ENCODE data around the gene NHERF2.
A peak's percentile ranks its signal among the peaks of the same experiment; 100 is the strongest.

NHERF2 gene

GRCh38 chr16:2026461-2027023, at the start of gene NHERF2:
Gene NHERF2 (plus strand): TSS chr16:2026902. CDS start chr16:2027006, 104 bp downstream.
- no peak for DNase-seq (ENCODE audit: low spot score)

GRCh38 chr16:1976951-1977874, 49.5 kb upstream of the NHERF2 start:
- no peak for DNase-seq (ENCODE audit: low spot score)

GRCh38 chr16:1977875-1978268, 48.8 kb upstream of the NHERF2 start:
- no peak for DNase-seq (ENCODE audit: low spot score)

GRCh38 chr16:1978476-1979120, 48.1 kb upstream of the NHERF2 start:
- no peak for DNase-seq (ENCODE audit: low spot score)

- DNase-seq (ENCODE audit: low spot score): peak; percentile 64
Measured at GRCh38 chr16:1979271-1980029, 47.3 kb upstream of the NHERF2 start.

GRCh38 chr16:1980030-1980769, 46.5 kb upstream of the NHERF2 start:
- no peak for DNase-seq (ENCODE audit: low spot score)

- no peak for DNase-seq (ENCODE audit: low spot score)
Measured at GRCh38 chr16:1980770-1981087, 46.0 kb upstream of the NHERF2 start.

GRCh38 chr16:1981398-1981836, 45.3 kb upstream of the NHERF2 start, which contains the start of gene NOXO1:
Gene NOXO1 (minus strand): TSS chr16:1981469. CDS start chr16:1981179, 290 bp downstream.
- DNase-seq (ENCODE audit: low spot score): no peak

- DNase-seq (ENCODE audit: low spot score): no peak
Measured at GRCh38 chr16:1982013-1982433, 44.7 kb upstream of the NHERF2 start.

GRCh38 chr16:1982991-1983543, 43.6 kb upstream of the NHERF2 start:
- no peak for DNase-seq (ENCODE audit: low spot score)

- peak; percentile 98 for DNase-seq (ENCODE audit: low spot score)
Measured at GRCh38 chr16:1983544-1984346, 43.0 kb upstream of the NHERF2 start, which contains the start of gene GFER. Gene GFER (plus strand): TSS chr16:1984193. CDS start chr16:1984219, 26 bp downstream.

- peak; percentile 72 for DNase-seq (ENCODE audit: low spot score)
Measured at GRCh38 chr16:1984347-1985225, 42.1 kb upstream of the NHERF2 start.

GRCh38 chr16:1985466-1986150, 41.1 kb upstream of the NHERF2 start:
- DNase-seq (ENCODE audit: low spot score): no peak

GRCh38 chr16:1987198-1987597, 39.5 kb upstream of the NHERF2 start:
- DNase-seq (ENCODE audit: low spot score): no peak

GRCh38 chr16:1989209-1990100, 37.2 kb upstream of the NHERF2 start, which contains the start of gene SYNGR3:
Gene SYNGR3 (plus strand): TSS chr16:1989970. CDS start chr16:1990103, 133 bp downstream.
- DNase-seq (ENCODE audit: low spot score): no peak

GRCh38 chr16:1990101-1990350, 36.7 kb upstream of the NHERF2 start:
- no peak for DNase-seq (ENCODE audit: low spot score)

GRCh38 chr16:1990351-1991134, 36.2 kb upstream of the NHERF2 start:
- DNase-seq (ENCODE audit: low spot score): peak; percentile 69
